NOMO-1 treated with DMSO at 0.1 percent for 48 hours (cell line): Measurements from ENCODE around the gene ZFHX3.
A peak's percentile ranks its signal among the peaks of the same experiment; 100 is the strongest.

Experiments
- DNase-seq: peaks from one replicate; lab custom pipeline; 2025; ENCODE audit not compliant: unreplicated experiment; lab: John Stamatoyannopoulos, UW

The ZFHX3 gene

GRCh38 chr16:72911971-72912370 lies 136.0 kb downstream of the ZFHX3 start:
- DNase-seq, result no peak

GRCh38 chr16:72910875-72911274 lies 137.1 kb downstream of the ZFHX3 start:
- no peak for DNase-seq

DNA sequence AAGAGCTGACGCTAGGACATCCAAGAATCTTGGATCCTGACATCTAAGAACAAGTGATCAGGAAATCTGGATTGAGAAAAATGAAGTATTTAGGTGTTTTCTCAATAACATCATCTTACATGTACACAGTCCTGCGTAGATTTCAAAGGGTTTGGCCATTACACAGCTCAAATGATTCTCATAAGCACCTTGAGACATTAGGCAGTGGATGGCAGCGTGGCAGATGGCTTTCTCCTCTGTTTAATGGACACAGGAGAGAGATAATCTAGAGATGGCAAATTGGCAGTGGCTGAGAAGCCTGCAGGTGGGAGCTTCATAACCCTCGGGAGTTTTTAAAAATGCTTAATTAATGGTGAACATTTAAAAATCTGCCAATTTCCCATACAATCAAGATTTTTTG lies 137.5 kb downstream of the ZFHX3 start:
- no peak for DNase-seq

DNA sequence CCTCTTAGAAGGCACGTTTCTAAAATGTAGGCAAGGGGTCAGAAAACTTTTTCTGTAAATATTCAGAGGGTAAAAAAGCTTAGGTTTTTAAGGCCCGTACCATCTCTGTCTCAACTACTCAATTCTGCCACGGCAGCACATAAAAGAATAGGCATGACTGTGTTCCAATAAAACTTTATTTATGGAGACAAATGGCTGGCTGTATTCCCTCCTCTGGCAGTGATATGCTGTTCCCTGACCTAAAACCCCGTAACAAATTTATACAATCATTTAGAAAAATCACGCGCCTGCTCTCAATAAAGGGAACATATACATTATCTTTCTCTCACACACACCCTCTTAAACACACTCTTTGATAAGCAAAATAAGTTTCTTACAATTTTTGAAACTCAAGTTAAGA lies 138.7 kb downstream of the ZFHX3 start:
- no peak for DNase-seq

DNA sequence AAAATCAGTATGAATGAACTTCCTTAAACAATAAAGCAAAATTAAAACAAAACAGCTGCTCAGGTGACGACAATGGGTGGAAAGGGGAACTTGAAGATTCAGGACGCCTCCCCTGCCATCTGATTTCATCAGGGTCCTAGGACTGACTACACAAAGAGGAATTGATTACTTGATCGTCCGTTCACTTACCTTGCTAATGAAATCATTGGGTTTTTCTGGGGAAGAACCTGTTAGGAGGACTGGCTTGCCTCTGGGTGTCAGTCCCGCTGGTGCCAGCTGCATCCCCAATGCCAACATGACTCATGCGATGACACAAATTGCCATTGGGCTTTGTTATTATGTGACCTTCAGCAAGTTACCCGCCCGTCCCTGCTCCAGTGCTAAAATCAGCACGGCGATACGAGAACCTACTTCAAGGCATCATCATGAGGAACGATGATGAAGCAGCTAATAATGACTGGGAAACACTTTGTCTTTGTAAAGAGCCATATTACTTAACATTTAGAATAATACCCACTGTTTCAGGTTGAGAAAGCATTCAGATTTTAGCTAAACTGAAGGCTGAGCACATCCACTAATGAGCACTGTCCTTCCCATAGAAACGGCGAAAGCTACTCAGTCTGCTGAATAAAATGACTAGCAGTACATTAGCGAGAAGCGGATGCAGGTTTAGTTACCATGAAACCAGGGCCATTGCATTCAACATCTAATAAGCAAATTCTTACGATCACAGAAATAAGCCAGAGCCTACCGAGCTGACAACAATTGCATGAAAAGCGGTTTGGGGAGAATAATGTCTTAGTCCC lies 139.4 kb downstream of the ZFHX3 start:
- peak; percentile 81 for DNase-seq

DNA sequence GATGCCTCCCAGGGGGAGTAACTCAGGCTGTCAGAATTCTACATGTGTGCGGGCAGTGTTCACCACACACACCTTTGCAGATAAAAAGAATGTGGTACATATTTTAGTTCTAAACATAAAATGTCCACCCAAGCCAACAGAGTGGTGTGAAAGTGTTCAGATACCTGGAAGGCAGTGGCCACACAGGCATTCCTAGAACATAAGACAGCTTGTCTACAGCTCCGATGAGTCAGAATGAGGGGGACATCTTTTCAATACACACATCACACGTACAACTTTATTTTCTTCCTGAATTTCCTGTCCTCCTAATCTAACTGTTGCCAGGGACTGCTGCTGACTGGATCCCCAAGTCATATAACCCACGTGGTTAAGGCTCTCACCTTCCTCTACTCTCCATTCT lies 142.3 kb downstream of the ZFHX3 start:
- DNase-seq, result no peak

- no peak for DNase-seq
Measured at GRCh38 chr16:72903176-72903575, 144.8 kb downstream of the ZFHX3 start.

DNA sequence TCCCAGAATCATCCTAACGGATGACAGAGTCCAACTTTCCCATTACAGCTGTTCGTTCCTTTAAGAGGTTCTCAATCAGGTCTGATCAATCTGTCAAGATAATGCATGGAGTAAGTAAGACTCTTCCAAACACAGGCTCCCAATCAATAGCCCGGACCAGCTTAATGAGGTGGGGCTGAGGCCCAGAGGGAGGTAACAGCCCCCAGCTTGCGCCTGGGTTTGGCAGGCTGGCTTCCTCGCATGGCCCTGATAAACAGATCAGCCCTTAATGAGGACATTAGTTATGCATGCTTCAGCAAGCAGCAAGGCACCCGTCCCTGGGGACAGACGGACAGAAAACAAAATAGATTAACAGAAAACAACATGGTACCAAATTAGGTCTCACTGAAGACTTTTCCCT lies 145.7 kb downstream of the ZFHX3 start:
- no peak for DNase-seq

- DNase-seq, result no peak
Measured at GRCh38 chr16:72901000-72901627, 146.8 kb downstream of the ZFHX3 start.

GRCh38 chr16:72898216-72898825 lies 149.6 kb downstream of the ZFHX3 start:
- no peak for DNase-seq

DNA sequence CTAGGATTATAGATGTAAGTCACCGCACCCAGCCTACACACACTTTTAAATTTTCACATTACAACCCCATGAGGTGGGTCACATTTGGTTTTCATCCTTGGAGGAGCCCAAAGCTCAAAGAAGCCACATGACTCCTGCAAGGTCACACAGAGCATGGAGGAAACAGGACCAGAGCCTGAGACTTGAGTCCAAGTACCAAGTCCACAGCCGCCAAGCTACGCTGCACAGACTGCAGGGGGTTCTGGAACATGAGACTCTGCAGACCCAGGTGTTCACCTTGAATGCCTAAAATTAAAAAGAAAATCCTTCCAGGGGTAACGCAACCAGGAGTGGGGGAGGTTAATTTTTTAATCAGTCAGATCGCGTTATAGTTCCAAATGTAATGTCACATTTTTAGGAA lies 150.2 kb downstream of the ZFHX3 start:
- DNase-seq, result no peak

DNA sequence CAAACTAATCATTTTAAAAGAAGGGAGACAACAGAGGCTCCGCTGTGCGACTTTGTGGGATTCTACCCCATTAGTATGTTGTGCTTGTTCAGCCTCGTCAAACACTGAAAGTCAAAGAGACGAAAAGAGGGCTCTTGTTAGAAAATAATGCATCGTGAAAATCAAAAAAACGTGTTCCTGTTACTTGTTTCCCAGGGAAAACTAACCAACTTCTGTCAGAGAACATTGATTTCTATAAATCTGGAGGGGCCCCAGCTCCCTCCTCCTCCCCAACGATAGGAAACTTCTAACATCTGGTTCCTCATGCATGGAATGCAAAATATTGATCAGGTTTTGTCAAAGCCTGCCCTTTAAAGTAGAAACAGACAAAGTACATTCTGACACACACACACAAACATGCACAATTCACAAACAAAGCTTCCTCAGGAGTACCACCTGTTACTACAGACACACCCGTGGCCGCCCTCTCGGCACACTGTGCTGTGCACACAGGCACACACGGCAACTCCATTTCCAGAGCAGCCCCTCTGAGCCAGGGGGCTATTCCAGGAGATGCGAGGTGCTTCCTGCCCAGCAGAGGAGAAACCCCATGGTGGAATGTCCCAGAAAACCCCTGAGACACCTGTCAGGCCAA lies 151.3 kb downstream of the ZFHX3 start:
- DNase-seq, result no peak

DNA sequence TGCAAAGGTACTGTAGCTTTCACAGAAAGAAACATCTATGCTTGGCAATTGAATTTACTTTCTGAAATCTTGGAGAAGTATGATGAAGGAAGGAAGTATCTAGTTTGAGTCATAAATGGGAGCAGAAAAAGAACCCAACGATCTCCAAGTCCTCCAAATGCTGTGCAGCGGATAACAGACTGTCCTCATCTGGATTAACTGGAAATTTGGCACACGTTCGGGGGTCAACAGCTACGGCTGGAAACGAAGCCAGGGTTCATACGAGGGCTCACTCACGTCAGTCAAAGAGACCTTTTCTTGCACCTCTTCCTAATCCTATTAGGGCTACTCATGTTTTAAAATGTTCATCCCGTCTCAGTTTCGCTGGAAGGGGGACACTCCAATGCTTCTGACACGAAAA lies 152.0 kb downstream of the ZFHX3 start:
- DNase-seq, result no peak

DNA sequence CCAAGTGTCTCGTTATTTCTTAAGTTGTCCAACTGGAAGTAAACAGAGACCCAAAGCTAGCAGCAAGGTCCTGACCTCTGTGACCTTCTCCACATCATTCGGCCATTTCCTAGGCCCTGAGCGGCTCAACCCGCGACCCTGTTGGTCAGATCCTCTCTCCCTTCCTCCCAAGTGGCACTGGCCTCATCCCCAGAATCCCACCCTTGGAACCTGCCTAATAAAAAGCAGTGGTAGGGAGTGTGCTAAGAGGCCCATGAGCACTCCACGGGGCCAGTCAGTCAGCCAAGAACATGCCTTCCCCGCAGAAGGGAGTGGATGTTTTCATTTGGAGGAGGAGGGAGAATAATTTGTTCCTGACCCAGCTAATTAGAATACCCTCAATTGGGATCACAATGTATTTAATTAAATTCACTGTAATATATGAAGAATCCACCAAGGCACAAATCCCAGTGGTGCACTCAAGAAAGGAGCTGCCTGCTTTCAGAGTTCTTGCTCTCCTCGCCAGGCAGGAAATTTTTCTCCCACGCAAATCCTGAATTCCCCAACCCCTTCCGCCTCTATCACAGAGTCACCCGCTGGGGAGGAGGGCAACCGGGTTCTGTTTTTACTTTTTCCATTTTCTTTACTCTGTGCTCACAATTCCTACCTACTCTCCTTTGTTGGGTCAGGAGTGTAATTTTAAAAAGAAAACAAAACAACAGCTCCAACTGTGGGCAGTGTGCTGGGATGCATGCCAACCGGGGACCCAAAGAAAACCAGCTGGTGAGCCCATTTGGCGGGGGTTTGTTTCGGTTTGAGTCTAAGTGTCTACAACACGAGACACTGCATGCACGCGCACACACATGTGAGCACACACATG lies 153.4 kb downstream of the ZFHX3 start:
- no peak for DNase-seq

DNA sequence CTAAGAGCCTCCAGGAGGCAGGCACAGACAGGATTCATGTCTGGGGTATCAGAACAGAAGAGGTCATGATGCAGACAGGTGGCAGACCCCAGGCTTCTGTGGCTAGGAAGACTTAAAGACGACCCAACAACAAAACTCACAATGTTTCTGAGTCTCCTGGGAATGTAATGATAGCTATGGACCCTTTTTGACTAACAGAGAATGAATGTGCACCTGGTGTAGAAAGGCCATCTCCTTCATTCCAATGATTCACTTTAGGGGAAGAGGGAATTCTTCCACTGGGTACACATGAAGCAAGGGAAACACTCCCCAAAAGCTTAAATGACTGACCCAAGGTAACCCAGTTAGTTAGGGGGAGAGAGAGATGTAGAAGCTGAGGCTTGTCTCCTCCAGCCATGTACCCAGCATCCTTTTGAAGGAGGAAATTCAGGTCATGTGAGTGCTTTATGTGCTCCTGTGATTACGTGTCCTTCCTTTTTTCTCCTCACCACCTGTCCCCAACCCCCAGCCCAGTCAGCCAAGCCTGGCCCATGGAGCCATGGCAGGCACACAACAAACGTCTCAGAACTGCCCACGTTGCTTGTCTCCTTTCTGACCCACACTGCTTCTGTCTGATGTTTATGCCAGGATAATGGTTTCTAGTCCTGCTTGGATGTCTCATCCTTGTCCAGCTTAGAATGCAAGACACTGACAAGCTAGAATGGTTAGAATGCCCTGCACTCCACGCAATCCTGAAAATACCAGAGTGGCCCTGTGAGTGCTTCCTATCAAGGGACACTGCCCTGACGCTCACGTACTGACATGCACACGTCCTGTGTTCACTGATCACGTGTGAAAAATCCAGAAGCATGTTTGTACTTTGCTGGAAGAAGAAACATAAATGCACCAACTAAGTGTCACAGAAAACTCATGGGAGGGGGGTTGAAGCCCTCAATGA lies 156.4 kb downstream of the ZFHX3 start:
- DNase-seq, result no peak

DNA sequence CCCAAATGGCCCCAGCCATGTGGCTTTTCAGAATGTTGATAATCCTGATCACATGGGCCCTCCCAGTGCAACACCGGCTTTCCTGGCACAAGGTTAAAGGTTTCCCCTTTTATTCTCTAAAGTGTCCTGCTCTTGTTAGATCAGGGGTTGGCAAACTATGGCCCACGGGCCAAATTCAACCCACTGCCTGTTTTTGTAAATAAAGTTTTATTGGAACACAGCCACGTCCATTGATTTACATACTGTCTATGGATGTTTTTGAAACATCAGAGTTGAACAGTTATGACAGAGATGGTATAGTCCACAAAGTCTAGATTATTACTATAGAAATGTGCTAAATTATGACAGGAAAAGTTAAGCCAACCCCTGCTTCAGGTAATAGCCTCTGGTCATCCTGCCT lies 157.3 kb downstream of the ZFHX3 start:
- DNase-seq, result no peak

DNA sequence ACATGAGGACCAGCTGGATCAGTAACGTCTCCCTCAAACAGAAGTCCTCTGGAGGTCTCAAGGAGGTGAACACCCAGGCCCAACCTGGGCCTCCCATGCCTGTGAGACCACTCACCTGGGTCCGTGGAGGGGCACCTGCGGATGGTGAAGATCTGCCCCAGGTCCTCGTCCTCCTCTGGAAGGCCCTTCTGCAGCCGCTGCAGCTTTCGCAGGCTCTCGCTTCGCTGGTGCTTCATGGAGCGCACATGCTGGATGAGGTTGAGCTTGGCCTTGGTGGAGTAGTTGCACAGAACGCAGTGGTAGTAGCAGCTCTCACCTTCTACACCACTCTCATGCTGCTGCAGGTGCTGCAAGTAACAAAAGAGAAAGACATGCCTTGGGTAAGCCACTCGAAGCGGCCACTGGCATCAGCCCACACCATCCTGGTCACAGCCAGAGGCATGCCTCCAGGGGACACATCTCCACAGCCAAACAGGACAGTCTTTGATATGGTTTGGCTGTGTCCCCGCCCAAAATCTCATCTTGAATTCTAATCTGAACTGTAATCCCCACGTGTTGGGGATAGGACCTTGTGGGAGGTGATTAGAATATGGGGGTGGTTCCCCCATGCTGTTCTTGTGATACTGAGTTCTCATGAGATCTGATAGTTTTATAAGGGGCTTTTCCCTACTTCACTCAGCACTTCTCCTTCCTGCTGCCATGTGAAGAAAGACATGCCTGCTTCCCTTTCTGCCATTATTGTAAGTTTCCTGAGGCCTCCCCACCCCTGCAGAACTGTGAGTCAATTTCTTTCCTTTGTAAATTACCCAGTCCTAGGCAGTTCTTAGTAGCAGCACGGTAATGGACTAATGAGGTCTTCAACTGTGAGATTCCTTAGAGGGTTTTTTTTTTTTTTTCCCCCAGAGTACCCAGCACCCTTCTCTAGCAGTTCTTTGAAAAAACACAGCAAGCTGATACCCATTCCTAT lies 158.0 kb downstream of the ZFHX3 start:
- no peak for DNase-seq

GRCh38 chr16:72887537-72887936 lies 160.4 kb downstream of the ZFHX3 start:
- no peak for DNase-seq
